Spleen (tissue), 7 donors: ENCODE measurements around the gene CCDC17.

Experiments used
- POLR2A ChIP-seq, 3 donors: fragments of 450-650 bp; IDR thresholded peaks; one replicate each; pipeline ENCODE4 v1.5.1; 2017; ENCODE audit warnings: antibody characterized with exemption in 3 of 3, mild to moderate bottlenecking in 1 of 3
- POLR2AphosphoS5 ChIP-seq, 3 donors: sonication (generic); formaldehyde crosslinking; IDR thresholded peaks; one replicate each; pipeline ENCODE4 v1.5.1; 2017; ENCODE audit warnings: antibody characterized with exemption in 3 of 3
- TF ChIP-seq, protein P1 (sequence below), 11 experiments: fragments of 200-600 bp in 7 of 11; fragments of 450-650 bp in 4 of 11; sonication (generic) in 4 of 11; IDR thresholded peaks in 8 of 11; conservative IDR thresholded peaks in 3 of 11; 1 replicate in 7 of 11; 2 replicates in 4 of 11; pipeline versions ENCODE4 v1.4.0 to v1.8.0; 2016 to 2021; ENCODE audit warnings: antibody characterized with exemption in 11 of 11, inconsistent platforms in 4 of 11, mild to moderate bottlenecking in 1 of 11
- donor health status: DM: no; HTN: no; CAD: no; lungs with moderate emphysema.
- donor health status: DM: no; HTN: no; CAD: no.
- donor health status: DM: no; HTN: no; CAD: no.

DNA sequence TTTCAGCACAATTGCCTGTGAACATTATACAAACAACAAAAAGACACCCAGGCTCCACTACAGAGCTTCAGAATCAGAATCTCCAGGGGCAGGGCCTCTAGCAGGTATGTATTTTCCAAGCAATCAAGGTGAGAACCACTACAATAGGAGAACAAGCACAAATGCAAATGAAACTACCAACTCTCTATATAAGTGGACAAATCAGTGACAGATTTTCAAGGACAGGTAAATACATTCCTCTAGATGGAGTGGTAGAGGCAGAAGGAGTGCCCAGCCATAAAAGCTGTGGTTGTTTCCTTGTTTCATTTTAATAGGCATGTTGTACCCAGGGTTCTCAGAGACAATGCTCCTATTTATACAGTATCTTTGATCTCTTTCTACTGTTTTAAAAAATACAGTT is 20.1 kb upstream of the CCDC17 start:
- TF ChIP-seq, protein P1, sequence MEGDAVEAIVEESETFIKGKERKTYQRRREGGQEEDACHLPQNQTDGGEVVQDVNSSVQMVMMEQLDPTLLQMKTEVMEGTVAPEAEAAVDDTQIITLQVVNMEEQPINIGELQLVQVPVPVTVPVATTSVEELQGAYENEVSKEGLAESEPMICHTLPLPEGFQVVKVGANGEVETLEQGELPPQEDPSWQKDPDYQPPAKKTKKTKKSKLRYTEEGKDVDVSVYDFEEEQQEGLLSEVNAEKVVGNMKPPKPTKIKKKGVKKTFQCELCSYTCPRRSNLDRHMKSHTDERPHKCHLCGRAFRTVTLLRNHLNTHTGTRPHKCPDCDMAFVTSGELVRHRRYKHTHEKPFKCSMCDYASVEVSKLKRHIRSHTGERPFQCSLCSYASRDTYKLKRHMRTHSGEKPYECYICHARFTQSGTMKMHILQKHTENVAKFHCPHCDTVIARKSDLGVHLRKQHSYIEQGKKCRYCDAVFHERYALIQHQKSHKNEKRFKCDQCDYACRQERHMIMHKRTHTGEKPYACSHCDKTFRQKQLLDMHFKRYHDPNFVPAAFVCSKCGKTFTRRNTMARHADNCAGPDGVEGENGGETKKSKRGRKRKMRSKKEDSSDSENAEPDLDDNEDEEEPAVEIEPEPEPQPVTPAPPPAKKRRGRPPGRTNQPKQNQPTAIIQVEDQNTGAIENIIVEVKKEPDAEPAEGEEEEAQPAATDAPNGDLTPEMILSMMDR (IDR thresholded peaks at IDR 0.05 in 8 of 11, conservative IDR thresholded peaks at IDR 0.05 in 3 of 11) = no peak
- TF ChIP-seq POLR2A (IDR thresholded peaks at IDR 0.05) = no peak
- no peak for TF ChIP-seq POLR2AphosphoS5 (IDR thresholded peaks at IDR 0.05)
